ENCODE results near the gene IL36RN.

The IL36RN gene

DNA sequence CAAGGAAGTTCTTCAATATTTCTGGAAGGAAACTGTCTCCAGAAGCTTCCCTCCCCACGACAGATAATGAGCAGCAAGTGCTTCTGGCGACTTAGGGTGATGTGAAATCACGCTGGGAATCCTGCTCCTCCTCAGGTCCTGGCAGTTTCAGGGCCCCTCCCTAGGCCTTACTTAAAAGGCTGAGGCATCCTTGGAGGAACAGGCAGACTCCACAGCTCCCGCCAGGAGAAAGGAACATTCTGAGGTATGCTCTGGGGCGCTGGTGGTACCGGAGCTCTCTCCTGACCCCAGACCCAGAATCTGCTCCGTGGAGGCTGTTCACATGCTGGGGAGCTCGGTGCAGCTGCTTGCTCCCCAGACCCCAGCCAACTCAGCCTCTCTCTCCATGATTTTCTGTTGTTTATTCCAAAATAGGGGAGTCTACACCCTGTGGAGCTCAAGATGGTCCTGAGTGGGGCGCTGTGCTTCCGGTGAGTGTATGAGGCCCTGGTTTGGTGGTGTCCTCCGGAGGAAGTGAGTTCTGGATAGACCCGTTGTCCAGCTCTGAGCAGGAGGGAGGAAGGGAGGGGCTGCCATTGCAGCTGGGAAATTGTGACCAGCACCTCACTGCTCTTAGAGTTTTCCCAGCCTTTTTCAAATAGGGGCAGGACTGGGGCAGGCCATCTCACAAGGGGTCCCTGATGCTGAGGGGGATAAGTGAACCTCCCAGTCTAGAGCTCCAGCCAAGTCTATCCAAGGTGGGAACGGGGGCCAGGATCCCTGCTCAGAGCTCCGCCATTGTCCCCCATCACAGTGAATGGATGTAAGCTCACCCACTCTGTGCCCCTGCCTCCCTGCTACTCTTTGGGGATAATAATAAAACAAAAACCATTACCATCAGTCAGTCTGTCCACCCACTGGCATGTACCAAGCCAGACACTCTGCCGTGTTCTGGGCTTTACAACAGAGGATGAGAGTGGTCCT is at the start of gene IL36RN:
IL36RN (plus strand) TSS at position 201 of the 963 bp plus-strand sequence; CDS start at position 442, 241 bp downstream.
- no peak for DNase-seq (ENCODE audit: low read depth in 2 of 2)

DNA sequence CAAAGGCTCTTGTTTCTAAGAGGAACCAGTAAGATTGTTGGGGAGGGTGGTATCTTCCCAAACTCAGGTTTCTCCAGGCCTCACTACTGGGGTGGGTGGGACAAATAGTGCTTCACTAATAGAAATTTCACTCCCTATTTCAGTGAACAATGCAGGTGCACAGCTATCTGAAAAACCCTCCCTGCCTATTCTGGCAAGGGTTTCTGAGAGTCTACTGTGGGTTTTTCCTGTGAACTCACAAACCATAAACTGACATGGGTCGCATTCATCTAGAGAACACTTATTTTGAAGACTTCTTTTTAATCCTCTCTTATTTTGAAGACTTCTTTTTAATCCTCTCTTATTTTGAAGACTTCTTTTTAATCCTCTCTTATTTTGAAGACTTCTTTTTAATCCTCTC is 49.4 kb upstream of the IL36RN start:
- DNase-seq (ENCODE audit: low read depth in 2 of 2) = no peak

DNA sequence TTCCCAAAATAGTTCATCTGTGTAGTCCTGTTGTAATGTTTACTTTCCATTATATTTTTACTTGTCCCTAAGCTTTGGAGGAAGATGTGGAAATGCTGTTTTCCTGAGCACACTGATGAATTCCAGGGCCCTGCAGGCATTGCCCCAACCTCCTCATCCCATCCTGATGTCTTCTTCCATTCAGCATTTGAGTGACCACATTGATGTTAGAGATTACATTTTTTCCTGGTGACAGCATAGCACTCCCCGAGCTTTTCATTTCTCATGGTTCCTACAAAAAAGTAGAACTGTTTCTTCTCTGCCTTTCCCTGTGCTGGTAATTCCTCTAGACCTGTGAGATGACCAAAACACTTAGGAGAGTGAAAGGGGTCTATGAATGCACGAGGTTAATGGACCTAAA is 48.9 kb upstream of the IL36RN start:
- DNase-seq (ENCODE audit: low read depth in 2 of 2) = no peak

DNA sequence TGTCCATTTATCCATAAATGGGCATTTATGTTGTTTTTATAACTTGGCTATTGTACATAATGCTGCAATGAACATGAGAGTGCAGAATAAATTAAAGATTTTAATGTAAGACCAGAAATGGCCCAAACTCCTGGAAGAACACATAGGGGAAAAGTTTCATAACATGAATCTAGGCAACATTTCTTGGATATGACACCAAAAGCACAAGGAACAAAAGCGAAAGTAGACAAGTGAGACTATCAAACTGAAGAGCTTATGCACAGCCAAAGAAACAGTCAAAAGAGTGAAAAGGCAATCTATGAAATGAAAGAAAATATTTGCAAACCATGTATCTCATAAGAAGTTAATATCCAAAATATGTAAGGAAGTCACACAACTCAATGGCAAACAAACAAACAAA is 47.9 kb upstream of the IL36RN start:
- DNase-seq (ENCODE audit: low read depth in 2 of 2) = no peak

DNA sequence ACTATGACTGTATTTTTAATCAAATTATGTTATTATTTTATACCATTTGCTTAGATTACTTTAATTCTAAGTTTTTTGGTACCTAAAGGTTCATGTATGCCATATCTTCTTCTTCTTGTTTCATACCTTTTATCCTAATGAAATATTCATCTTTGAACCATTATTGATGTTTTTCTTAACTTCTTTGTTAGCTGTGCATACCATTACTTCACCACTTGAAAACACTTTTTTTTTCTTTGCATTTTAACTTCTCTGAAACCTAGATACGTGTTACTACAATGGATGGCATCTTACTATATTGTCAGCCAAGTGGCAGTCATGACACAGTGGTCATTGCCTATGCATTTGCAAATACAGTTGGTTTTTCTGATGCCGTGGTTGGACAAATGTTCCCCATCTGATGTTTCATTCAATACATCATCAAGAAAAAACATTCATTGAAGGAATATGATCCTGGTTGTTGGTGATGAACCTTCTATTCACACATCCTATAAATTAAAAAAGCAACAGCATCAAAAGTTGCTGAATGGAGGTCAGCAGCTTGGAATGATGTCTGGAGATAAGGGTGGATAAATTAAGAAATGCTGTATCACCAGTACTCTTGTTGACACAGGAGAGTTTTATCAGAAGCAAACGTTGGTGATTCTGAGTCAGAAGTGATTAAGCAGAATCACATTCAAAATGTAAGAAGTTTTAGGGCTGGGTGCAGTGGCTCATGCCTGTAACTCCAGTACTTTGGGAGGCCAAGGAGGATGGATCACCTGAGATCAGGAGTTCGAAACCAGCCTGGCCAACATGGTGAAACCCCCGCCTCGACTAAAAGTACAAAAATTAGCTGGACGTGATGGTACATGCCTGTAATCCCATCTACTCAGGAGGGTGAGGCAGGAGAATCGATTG is 46.3 kb upstream of the IL36RN start:
- no peak for DNase-seq (ENCODE audit: low read depth in 2 of 2)

DNA sequence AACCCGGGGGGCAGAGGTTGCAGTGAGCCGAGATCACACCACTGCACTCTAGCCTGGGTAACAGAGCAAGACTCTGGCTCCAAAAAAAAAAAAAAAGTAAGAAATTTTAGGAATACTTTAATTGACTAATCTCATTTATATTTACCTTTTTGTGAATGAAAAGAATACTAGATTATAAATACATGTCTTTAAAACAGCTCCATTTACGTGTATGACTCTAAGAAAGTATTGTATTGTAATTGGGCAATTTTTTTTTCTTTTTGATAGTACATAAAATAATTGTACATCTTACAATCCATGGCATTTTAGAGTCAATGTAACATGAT is 45.7 kb upstream of the IL36RN start:
- no peak for DNase-seq (ENCODE audit: low read depth in 2 of 2)

DNA sequence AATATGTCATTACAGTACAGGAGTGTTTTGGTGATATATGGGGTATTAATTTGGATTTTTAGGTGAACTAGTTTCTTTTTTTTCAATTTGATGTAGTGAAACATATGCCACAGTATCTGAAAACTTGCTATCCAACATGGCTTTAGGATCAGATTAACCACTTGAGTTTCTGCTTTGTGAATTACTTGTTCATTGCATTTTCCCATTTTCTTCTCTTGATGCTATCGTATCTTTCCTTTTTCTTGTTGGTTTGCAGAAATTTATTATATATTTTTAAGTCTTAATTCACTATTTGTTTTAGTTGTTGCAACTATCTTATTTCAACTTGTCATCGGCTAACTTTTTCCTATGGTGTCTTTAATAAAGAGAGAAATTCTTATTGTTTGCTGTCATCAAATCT is 44.9 kb upstream of the IL36RN start:
- no peak for DNase-seq (ENCODE audit: low read depth in 2 of 2)

DNA sequence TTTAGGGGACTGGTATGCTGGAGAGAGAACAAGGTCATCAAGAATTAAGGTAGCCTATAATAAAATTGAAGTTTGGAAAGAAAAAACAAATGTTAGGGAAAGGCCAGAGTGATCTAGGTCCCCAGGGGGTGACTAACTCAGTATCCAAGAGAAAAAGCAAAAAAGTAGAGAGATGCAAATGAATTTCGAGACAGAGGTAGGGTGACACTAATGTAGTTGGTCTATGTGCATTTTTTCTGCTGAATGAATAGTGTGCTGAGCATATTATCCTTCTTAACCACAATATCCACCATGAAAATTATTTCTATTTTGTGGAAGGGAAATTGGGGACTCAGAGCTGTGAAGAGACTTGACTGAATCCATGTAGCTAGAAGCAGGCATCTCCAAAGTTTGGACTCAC is 44.0 kb upstream of the IL36RN start:
- no peak for DNase-seq (ENCODE audit: low read depth in 2 of 2)

DNA sequence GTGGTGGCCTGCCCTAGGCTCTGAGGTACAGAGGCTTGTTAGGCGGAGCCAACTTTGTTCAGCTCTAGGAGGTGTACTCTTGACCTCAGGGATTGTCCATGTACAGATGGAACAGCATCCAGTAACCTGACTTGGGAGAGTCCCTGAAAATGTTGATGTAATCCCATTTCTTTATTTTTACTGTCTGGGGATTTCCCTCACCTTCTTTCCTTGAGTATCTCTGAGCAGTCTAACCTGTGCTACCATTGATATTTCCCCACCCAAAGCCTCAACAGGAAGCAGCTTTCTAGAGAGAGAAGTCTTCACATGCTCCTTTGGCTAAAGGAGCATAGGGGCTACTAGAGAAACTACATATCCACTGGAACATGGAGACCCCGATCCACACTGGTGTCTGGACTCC is 43.3 kb upstream of the IL36RN start:
- no peak for DNase-seq (ENCODE audit: low read depth in 2 of 2)

DNA sequence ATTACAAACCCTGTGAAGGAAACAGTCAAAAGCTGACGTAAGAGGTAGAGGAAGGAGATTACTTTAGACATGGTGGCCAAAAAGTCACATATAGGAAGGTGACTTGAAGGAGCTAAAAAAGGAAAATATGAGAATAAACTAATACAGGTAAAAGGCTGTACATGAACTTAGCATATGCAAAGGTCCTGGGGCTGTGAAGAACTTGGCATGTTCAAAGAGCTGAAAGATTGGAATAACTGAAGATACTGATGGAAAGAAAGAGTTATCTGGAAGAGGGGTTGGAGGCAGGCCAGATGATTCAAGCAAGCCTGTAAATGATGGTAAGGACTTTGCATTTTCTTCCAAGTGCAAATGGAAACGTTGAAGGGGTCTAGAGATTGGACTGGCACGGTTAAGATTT is 40.5 kb upstream of the IL36RN start:
- no peak for DNase-seq (ENCODE audit: low read depth in 2 of 2)

DNA sequence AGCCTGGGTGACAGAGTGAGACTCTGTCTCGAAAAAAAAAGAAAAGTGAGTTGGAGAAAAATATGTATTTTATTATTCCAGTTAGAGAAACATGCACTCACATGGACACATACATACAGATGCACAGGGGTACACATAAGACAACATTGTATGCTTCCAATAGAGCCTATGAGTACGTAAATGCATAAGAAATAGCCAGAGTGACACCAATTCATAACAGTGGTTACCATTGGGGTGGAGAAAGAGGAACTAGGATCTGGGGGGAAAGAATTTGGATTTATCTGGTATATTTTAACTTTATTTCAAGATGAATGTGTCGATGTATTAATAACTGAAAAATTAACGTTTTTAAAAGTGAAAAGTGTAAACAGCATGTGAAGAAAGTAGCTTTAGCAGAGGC is 37.7 kb upstream of the IL36RN start:
- DNase-seq (ENCODE audit: low read depth in 2 of 2) = no peak

DNA sequence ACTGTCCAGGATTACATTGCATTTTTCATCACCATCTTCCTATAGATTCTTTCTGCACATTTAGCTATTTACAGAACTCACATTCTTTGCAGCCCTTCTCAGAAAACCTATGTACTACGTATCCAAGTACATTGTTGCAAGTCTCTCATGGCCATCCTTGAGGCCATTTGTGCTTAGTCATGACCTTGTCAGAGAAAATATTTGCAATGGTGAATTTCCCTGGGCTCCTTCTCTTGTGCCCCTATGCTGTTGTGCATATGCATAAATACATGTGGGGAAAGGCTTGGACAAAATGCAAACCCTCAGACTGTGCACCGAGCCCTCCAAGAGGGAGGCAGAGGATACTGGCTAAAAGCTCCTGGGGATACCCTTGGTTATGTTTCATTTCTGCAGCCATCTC is 34.2 kb upstream of the IL36RN start:
- DNase-seq (ENCODE audit: low read depth in 2 of 2) = no peak

DNA sequence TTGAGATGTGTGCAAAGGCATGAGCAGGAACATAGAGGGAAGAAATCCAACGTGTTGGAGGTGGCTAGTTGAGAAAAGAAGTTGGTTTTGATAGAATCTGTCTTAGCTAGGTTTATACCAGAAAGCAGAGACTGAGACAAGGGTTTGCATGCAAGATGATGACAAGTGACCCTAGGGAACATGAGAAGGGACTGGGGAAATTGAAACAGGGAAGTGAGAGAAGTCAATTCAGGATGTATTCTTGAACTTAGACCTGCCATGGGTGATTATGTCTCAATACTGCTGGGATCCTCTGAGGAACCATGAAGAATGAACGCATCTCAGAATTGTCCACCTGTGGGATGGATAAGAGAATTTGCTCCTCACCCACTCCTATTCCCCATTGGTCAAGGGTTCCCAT is 33.3 kb upstream of the IL36RN start:
- DNase-seq (ENCODE audit: low read depth in 2 of 2) = no peak

DNA sequence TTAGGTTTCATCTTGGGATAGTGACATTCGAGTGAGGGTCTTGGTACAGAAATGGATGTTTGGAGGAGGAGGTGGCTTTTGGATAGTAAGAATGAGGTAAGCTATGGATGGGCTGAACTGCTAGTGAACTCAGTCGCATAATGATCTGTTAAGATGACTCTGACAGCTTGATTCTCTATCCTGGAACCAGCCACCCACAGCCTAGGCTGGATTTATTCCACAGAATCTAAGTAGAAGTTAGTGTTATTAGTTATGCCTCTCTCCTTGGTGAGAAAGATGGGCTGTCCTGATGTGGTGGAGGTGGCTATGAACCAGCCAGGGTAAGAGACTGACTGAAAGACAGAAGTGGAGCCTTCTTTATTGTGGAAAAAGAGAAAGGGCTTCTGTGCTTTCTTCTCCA is 31.3 kb upstream of the IL36RN start:
- no peak for DNase-seq (ENCODE audit: low read depth in 2 of 2)

DNA sequence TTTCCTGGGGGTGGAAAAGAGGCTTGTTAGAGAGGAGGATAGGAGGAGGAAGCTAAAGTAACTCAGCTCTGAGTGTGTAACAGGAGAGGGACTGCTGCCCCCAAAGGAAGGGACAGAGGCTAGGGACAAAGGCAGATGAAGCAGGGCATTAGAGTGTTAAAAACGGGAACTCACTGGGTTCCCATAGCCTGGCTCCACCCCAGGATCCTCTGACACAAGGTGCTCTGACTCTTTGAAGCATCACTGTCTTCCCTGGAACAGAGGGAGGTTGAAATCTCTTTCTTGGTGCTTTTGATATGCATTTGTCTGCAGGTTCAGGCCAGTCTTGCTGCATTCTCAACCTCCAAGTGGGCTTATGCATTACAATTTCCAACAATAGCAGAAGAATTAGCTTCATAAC is 30.9 kb upstream of the IL36RN start:
- DNase-seq (ENCODE audit: low read depth in 2 of 2) = no peak

DNA sequence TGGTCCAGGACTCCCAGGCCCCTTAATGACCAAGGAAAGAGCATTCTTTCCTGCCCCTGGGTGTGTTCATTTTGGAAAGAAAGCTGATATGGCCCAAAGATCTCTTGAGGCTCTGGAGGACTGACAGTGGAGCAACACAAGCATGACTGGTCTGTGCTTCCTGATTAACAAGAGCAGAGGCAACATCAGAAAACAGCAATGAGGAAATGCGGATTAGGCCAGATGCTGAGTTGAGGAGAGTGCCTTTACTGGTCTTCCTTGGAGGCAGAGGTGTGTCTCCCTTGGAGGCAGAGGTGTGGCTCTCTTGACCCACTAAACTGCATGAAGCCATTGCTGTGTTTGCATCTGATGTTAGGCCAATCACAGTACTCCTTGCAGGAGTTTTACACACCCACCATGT is 26.3 kb upstream of the IL36RN start:
- no peak for DNase-seq (ENCODE audit: low read depth in 2 of 2)

DNA sequence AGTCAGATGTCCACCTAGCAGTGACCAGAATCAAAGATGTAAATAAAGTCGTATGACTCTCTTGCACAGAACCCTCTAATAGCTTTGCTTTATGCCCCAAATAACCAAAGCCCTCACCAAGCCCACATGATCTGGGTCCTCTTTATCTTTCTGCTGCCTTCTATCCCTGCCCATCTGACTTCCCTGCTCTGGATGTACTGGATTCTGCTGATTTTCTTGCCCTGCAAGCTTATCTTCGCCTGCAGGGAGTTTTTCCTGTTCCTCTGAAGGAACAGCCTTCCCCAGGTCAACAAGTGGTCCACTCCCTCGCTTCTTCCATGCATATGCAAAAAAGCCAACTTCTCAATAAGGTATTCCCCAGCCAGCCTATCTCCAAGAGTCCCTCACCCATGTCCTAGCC is 25.0 kb upstream of the IL36RN start:
- no peak for DNase-seq (ENCODE audit: low read depth in 2 of 2)

DNA sequence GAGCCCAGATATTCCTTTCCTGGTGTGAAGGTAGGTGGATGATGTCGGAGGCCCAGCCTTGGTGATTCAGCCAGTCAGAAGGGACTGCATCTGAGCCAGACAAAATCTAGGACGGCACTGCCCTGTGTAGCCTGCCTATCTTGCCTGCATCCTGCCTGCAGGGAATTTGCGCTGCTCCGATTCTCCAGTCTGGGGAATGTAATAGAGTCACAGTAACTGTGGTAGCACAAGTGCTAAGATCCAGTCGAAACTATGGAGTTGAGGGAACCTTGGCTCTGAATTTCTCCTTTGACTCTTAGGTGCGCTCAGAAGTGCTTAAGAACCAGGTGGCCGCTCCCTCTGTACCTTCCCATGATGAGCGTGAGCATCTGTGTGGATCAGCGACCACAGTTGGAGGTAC is 22.2 kb upstream of the IL36RN start:
- DNase-seq (ENCODE audit: low read depth in 2 of 2) = no peak

DNA sequence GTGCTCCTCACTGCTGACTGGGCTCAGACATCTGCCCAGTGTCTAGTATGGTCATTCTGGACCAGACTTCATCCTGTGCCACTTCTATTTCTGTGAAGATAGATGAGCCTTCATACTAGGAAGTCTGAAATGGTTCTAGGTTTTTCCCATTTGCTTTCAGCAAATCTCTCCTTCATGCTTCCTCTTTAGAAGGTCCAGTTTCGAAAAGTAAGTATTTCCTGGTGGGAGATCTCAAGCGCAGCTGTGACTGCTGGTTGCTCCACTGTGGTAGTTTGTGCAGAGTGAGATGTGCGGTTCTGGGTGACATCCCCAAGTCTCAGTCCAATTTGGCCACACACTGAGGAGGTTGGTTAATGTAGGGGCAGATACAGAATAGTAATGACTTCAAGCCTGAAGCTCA is 20.7 kb upstream of the IL36RN start:
- no peak for DNase-seq (ENCODE audit: low read depth in 2 of 2)

DNA sequence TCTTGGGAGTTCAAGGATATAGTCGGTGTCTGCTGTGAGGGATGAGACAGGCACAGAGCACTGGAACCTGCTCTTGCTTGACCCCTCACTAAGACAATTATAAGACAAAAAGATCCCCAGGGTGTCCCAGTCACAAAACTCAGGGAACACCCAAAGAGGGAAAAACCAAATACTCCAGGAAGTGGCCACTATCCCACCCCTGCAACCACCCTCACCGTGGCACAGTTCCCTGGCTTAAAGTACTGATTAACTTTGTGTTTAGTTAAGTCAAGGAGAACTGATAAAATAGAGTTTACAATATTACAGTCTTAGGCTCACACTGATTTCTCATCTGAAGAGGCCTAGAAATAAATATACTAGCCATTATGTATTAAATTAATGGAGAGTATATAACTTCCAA is 19.8 kb upstream of the IL36RN start:
- DNase-seq (ENCODE audit: low read depth in 2 of 2) = no peak

DNA sequence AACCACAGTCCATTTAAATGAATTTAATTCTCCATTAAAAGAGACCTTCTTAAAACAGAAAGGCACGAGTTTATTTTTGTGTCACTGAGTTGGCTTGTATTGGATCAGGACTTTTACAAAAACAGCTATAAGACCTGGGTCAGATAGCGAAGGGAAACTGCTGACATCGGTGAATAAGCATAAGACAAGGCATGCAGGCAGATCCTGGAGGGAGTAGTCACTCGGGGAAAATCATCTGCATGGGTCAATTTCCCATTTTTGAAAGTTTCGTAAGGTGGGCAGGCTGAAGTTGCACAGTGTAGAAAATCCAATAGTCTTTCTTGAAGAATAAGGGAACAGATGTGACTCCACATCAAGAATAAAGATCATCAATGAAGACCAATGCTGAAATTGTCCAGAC is 19.3 kb upstream of the IL36RN start:
- DNase-seq (ENCODE audit: low read depth in 2 of 2) = no peak

DNA sequence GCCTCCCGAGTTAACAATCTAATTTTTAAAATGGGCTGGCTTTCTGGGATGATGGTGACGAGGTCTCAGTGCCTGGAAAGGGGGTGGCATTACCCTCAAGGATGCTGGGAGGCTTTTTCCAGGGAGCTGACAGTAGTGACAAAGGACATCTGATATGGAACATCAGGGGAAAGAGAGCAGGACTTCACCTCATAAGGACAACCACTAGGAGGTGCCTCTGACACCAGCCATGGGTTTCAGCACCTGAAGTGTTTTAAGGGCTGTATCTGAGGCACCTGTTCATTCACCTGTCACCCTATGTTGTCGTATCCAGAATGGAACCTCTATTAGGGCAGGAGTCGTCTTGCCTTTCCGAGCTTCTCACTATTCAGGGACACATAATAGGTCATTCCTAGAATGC is 17.1 kb upstream of the IL36RN start:
- no peak for DNase-seq (ENCODE audit: low read depth in 2 of 2)

DNA sequence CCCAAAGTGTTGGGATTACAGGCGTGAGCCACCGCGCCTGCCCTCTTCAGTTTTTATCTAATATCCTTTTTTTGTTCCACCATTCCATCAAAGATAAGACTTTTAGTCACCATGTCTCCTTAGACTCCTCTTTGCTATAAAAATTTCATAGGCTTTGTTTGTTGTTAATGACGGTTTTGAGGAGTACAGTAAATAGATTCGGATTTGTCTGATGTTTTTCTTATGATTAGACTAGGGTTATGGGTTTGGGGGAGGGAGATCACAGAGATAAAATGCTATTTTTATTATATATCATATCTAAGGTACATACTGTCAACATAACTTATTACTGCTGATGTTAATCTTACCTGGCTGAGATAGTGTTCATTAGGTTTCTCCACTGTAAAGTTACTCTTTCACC is 12.5 kb upstream of the IL36RN start:
- DNase-seq (ENCODE audit: low read depth in 2 of 2) = no peak

Measured in activated CD8-positive, alpha-beta memory T cell treated with anti-CD3 and anti-CD28 coated beads for 4 hours (primary cell).